ENCODE results near the gene GGA1.
"Not testable (repeated sequence)": the region's sequence is repeated elsewhere in the genome, so short reads cannot be mapped to it uniquely, and the experiment has no call there.

Gene GGA1

GRCh38 chr22:37650463-37651136 is 42.0 kb downstream of the GGA1 start:
- no peak for DNase-seq (ENCODE audit: low read depth in 2 of 2)

GRCh38 chr22:37654563-37655251 is 46.1 kb downstream of the GGA1 start:
- no peak for DNase-seq (ENCODE audit: low read depth in 2 of 2)

GRCh38 chr22:37655252-37655563 is 46.6 kb downstream of the GGA1 start:
- no peak for DNase-seq (ENCODE audit: low read depth in 2 of 2)

GRCh38 chr22:37656583-37656982 is 47.9 kb downstream of the GGA1 start:
- not testable (repeated sequence) for DNase-seq (ENCODE audit: low read depth in 2 of 2)

GRCh38 chr22:37657590-37658132 is 49.0 kb downstream of the GGA1 start:
- DNase-seq (ENCODE audit: low read depth in 2 of 2): no peak

GRCh38 chr22:37658133-37659065 is 49.8 kb downstream of the GGA1 start, which contains the start of gene PDXP:
PDXP (plus strand) TSS chr22:37658723; CDS start chr22:37658783, 60 bp downstream.
- peak; percentile 98 for DNase-seq (ENCODE audit: low read depth in 2 of 2)

- DNase-seq (ENCODE audit: low read depth in 2 of 2): no peak
These were observed 50.6 kb downstream of the GGA1 start for GRCh38 chr22:37659066-37659896.

GRCh38 chr22:37659897-37660708 is 51.5 kb downstream of the GGA1 start:
- no peak for DNase-seq (ENCODE audit: low read depth in 2 of 2)

- no peak for DNase-seq (ENCODE audit: low read depth in 2 of 2)
These were observed 52.0 kb downstream of the GGA1 start for GRCh38 chr22:37660709-37661045.

- no peak for DNase-seq (ENCODE audit: low read depth in 2 of 2)
These were observed 52.7 kb downstream of the GGA1 start for GRCh38 chr22:37661160-37661924.

GRCh38 chr22:37662039-37662438 is 53.4 kb downstream of the GGA1 start:
- DNase-seq (ENCODE audit: low read depth in 2 of 2): no peak

- DNase-seq (ENCODE audit: low read depth in 2 of 2): no peak
These were observed 55.0 kb downstream of the GGA1 start for GRCh38 chr22:37663521-37664140.

GRCh38 chr22:37664249-37665101 is 55.8 kb downstream of the GGA1 start:
- no peak for DNase-seq (ENCODE audit: low read depth in 2 of 2)

- no peak for DNase-seq (ENCODE audit: low read depth in 2 of 2)
These were observed 56.9 kb downstream of the GGA1 start for GRCh38 chr22:37665487-37665886.

GRCh38 chr22:37669586-37669985 is 61.0 kb downstream of the GGA1 start:
- no peak for DNase-seq (ENCODE audit: low read depth in 2 of 2)

GRCh38 chr22:37672206-37672919 is 63.7 kb downstream of the GGA1 start:
- DNase-seq (ENCODE audit: low read depth in 2 of 2): no peak

GRCh38 chr22:37672920-37673455 is 64.4 kb downstream of the GGA1 start:
- no peak for DNase-seq (ENCODE audit: low read depth in 2 of 2)

Data from stimulated activated CD4-positive, alpha-beta T cell treated with anti-CD3 and anti-CD28 coated beads, Interleukin-4, amount 100 ng/mL, for 48 hours (primary cell).